ENCODE data around the gene SPATA21. TPM values are rescaled to one million over a fixed set of nuclear protein-coding genes. Genes with fewer than 3 reads are reported as not detected.

Gene SPATA21
- total and polyA plus RNA-seq, 10 of the 15 experiments (the other 5 are each of a cell fraction or from before 2014, with no cell fraction given): 0.05 to 1.1 (median 0.24) TPM; not detected in 1

DNA sequence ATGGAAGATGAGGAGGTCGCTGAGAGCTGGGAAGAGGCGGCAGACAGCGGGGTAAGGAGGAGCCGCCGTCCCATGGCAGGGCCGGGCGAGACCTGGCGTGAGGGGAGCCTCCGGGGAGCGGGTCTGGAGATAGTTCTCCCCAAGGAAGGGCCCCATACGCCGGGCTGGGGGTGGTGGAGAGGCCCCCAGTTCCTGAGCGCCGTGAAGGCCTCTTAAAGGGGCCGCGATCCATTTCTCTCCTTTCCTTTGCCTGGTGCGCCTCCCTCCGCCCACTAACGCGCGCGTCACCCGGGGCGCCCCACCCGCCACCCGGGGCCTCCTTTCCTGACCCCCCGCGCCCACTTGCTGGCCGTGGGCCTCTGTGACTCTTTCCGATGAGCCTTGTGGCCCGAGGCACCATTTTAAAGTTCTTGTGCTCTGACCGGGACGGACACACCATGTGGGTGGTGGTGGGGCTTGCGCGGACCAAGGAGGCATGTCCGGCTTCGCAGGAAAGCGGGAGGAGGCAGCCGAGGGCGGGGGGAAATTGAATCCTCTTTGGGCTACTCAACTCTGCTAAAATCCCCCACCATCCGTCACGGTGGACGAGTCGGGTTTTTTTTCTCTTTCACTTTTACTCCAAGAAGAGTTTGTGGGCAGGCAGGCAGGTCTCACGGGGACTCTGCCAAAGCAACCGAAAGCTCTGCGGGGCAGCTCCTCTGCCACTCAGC is 69.8 kb downstream of the SPATA21 start (continued):
- TF ChIP-seq ZBED1 (IDR thresholded peaks at IDR 0.05; ENCODE audit: borderline replicate concordance): peak; percentile 57
- TF ChIP-seq TCF3 (IDR thresholded peaks at IDR 0.05; ENCODE audit: borderline replicate concordance, insufficient read depth, low read depth, low read length): 0 out of 2 replicates have a peak, but pooled peaks have one; percentile 6
- peak; percentile 82 for TF ChIP-seq EED (IDR thresholded peaks at IDR 0.05; ENCODE audit: low read depth)
- peak; percentile 72 for TF ChIP-seq POLR2AphosphoS5 (IDR thresholded peaks at IDR 0.05; ENCODE audit: low read length)
- no peak for TF ChIP-seq NFYB (IDR thresholded peaks at IDR 0.05; ENCODE audit: insufficient read depth, low read depth, low read length)
- TF ChIP-seq HCFC1 (IDR thresholded peaks at IDR 0.05; ENCODE audit: low read length): no peak

DNA sequence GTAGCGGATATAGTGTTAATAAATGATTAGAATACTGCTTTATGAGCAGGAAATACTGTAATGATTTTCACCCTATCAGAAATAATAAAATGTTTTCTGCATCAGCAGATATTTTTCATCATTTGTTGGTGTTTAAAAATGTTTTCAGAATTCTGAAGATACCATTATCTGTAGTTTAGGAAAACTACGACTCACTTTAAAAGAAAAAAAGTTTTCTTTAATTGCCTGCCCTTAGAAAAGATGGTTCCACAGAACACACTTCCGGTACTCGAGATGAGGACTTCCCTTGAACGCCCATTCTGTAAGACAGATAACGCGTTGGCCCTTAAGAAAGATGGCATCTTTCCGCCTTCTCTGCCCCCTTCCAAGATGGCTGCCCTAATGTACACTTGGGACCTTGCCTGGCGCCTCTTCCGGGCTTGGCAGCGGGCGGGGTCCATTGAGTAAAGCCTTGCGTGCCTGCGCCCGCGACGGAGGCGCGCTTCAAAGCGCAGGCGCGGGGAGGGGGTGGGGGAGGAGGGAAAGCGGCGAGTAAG is 70.4 kb downstream of the SPATA21 start, which contains the start of gene SZRD1:
TSS of gene SZRD1 (plus strand) at position 521 of the 536 bp plus-strand sequence. CDS start 16 bp downstream, outside the sequence.
- H3K36me3 ChIP-seq (ENCODE audit: control insufficient read depth in 2 of 2, insufficient read depth in 2 of 2, low read length in 1 of 2): no peaks in the 10 kb centered on the region
- H3K9ac ChIP-seq (ENCODE audit: control insufficient read depth, insufficient read depth, low read length): peak within 1 kb of the TSS; percentile 91
- no peaks in the 10 kb centered on the region for H3K27me3 ChIP-seq (replicated peaks in 1 of 2; ENCODE audit: control insufficient read depth in 2 of 2, insufficient read depth in 2 of 2, low read length in 1 of 2)
- H2AFZ ChIP-seq (ENCODE audit: control insufficient read depth, low read depth, low read length): peak within 1 kb of the TSS; percentile 96
- no peaks in the 10 kb centered on the region for H3K9me3 ChIP-seq (replicated peaks; ENCODE audit: control insufficient read depth, insufficient read depth, low read length)
- peaks cover 3% of the 10 kb centered on the region; the same call in 1 of the 2 replicates for H3K4me1 ChIP-seq (ENCODE audit: control insufficient read depth, insufficient read depth, low read length)
- intact Hi-C loops (cut with micrococcal nuclease; ENCODE audit: unreplicated experiment): loop anchor here (1.0 to 5.0 kb wide), 5 partner anchors 21 to 519 kb away; partner anchors contain the start of genes CPLANE2, NECAP2 and SPEN
- peaks cover 43% of the 10 kb centered on the region for H3K79me2 ChIP-seq (ENCODE audit: control insufficient read depth, insufficient read depth, low read length)
- peak; percentile 89 for FAIRE-seq
- in situ Hi-C loops (cut with MboI): no loop called here
- ATAC-seq: peak; percentile 89
- 2% methylated on average over 22 of the region's 24 CpGs for WGBS (ENCODE audit: insufficient coverage, insufficient replicate concordance, low lambda C conversion rate, missing lambda C conversion rate)
- peak within 1 kb of the TSS; percentile 96 for H3K27ac ChIP-seq (ENCODE audit: control insufficient read depth, insufficient read depth)
- CTCF ChIA-PET: interaction anchor here (1.0 to 5.3 kb wide), 3 partner anchors 13 to 180 kb away, joined by 4 to 85 read pairs (median 4); partner anchors contain the start of genes FBXO42 and NECAP2
- peak within 1 kb of the TSS; percentile 91 for H3K4me3 ChIP-seq
- POLR2A ChIA-PET: interaction anchor here (1.4 to 3.2 kb wide), 6 partner anchors 14 to 293 kb away, joined by 3 to 34 read pairs (median 8); partner anchors contain the start of genes CPLANE2, FAM131C, FBXO42 and NECAP2
- peak within 1 kb of the TSS; percentile 77 for H3K4me2 ChIP-seq (ENCODE audit: control insufficient read depth, insufficient read depth)
- DNase-seq (ENCODE audit: low read depth, low spot score): peak; percentile 100
- RAD21 ChIA-PET (ENCODE audit: unreplicated experiment): interaction anchor here (0.8 to 5.1 kb wide), 6 partner anchors 13 to 288 kb away, joined by 3 to 37 read pairs (median 10); partner anchors contain the start of gene FBXO42
- BruUV-seq (replicated peaks): no TSS peak
- SMC1A ChIA-PET (ENCODE audit: uncharacterized antibody, unreplicated experiment): interaction anchor here (1.1 to 5.8 kb wide), 6 partner anchors 13 to 288 kb away, joined by 3 to 43 read pairs (median 18); partner anchors contain the start of genes CPLANE2 and FBXO42
- H4K20me1 ChIP-seq (ENCODE audit: control insufficient read depth, insufficient read depth): no peaks in the 10 kb centered on the region
- TF ChIP-seq, protein P1, sequence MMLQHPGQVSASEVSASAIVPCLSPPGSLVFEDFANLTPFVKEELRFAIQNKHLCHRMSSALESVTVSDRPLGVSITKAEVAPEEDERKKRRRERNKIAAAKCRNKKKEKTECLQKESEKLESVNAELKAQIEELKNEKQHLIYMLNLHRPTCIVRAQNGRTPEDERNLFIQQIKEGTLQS (IDR thresholded peaks at IDR 0.05; ENCODE audit: borderline replicate concordance, extremely low read depth, low read depth, low read length): no peak
- TF ChIP-seq, protein P2, sequence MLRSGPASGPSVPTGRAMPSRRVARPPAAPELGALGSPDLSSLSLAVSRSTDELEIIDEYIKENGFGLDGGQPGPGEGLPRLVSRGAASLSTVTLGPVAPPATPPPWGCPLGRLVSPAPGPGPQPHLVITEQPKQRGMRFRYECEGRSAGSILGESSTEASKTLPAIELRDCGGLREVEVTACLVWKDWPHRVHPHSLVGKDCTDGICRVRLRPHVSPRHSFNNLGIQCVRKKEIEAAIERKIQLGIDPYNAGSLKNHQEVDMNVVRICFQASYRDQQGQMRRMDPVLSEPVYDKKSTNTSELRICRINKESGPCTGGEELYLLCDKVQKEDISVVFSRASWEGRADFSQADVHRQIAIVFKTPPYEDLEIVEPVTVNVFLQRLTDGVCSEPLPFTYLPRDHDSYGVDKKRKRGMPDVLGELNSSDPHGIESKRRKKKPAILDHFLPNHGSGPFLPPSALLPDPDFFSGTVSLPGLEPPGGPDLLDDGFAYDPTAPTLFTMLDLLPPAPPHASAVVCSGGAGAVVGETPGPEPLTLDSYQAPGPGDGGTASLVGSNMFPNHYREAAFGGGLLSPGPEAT (IDR thresholded peaks at IDR 0.05; ENCODE audit: low read depth): no peak
- TF ChIP-seq STAT3 (IDR thresholded peaks at IDR 0.05; ENCODE audit: low read depth, low read length): no peak
- TF ChIP-seq NR2C2 (IDR thresholded peaks at IDR 0.05; ENCODE audit: borderline replicate concordance, control insufficient read depth, insufficient read length, low read depth): no peak
- TF ChIP-seq PAX5 (IDR thresholded peaks at IDR 0.05; ENCODE audit: borderline replicate concordance, low read depth, low read length): no peak
- no peak for TF ChIP-seq YBX1 (IDR thresholded peaks at IDR 0.05)
- TF ChIP-seq, protein P3, sequence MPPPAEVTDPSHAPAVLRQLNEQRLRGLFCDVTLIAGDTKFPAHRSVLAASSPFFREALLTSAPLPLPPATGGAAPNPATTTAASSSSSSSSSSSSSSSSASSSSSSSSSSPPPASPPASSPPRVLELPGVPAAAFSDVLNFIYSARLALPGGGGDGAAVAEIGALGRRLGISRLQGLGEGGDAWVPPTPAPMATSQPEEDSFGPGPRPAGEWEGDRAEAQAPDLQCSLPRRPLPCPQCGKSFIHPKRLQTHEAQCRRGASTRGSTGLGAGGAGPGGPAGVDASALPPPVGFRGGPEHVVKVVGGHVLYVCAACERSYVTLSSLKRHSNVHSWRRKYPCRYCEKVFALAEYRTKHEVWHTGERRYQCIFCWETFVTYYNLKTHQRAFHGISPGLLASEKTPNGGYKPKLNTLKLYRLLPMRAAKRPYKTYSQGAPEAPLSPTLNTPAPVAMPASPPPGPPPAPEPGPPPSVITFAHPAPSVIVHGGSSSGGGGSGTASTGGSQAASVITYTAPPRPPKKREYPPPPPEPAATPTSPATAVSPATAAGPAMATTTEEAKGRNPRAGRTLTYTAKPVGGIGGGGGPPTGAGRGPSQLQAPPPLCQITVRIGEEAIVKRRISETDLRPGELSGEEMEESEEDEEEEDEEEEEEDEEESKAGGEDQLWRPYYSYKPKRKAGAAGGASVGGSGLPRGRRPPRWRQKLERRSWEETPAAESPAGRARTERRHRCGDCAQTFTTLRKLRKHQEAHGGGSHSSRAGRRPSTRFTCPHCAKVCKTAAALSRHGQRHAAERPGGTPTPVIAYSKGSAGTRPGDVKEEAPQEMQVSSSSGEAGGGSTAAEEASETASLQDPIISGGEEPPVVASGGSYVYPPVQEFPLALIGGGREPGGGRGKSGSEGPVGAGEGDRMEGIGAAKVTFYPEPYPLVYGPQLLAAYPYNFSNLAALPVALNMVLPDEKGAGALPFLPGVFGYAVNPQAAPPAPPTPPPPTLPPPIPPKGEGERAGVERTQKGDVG (CRISPR knock-in tag; IDR thresholded peaks at IDR 0.05): no peak
- TF ChIP-seq, protein P4, sequence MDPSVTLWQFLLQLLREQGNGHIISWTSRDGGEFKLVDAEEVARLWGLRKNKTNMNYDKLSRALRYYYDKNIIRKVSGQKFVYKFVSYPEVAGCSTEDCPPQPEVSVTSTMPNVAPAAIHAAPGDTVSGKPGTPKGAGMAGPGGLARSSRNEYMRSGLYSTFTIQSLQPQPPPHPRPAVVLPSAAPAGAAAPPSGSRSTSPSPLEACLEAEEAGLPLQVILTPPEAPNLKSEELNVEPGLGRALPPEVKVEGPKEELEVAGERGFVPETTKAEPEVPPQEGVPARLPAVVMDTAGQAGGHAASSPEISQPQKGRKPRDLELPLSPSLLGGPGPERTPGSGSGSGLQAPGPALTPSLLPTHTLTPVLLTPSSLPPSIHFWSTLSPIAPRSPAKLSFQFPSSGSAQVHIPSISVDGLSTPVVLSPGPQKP (IDR thresholded peaks at IDR 0.05; ENCODE audit: low read depth, low read length): peak; percentile 94

All from GM12878 (cell line).